ENCODE measurements around the gene RCAN2. TPM values are rescaled to one million over a fixed set of nuclear protein-coding genes. Genes with fewer than 3 reads are reported as not detected.

The RCAN2 gene
- total and polyA plus RNA-seq, 2 donors = 2.0 to 5.9 TPM

DNA sequence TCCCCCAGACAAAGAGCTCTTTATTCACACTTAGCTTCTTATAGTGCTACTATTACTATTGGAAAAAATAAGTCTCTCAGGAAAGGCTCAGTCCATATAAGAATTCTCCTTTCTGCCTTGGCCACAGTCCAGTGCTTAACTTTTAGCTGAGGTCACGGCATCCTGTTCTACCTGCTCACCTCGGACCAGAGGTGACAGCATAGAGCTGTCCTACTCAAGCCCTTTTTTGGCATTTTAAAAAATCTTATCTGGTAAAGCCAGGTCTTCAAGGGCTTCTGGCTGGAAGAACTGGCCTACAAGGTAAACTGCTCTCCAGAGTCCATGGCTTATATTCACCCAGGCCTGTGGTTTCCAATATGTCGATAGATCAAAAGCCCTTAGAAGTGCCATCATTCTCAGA is 109.7 kb downstream of the RCAN2 start:
- no peak overlapping the region for H3K4me3 ChIP-seq (ENCODE audit: low read length in 2 of 2)
- H3K27me3 ChIP-seq (ENCODE audit: control insufficient read depth in 2 of 2, insufficient read depth in 1 of 2, low read length in 1 of 2) = no peaks in the 10 kb centered on the region
- H3K9me3 ChIP-seq (ENCODE audit: control insufficient read depth in 2 of 2, insufficient read depth in 1 of 2, low read length in 1 of 2) = no peaks in the 10 kb centered on the region
- peaks cover 0 to 3% of the 10 kb centered on the region in 2 donors for H3K4me1 ChIP-seq (ENCODE audit: control insufficient read depth in 2 of 2, insufficient read depth in 2 of 2, low read length in 2 of 2)
- 85% methylated on average over 3 of the region's 3 CpGs for WGBS
- no peaks in the 10 kb centered on the region for H3K36me3 ChIP-seq (ENCODE audit: control insufficient read depth in 2 of 2, insufficient read depth in 2 of 2, low read length in 1 of 2)
- H3K27ac ChIP-seq (ENCODE audit: low read depth in 1 of 2, low read length in 1 of 2) = no peak overlapping the region
- DNase-seq (ENCODE audit: low read depth in 6 of 9, low spot score in 9 of 9) = no peak

DNA sequence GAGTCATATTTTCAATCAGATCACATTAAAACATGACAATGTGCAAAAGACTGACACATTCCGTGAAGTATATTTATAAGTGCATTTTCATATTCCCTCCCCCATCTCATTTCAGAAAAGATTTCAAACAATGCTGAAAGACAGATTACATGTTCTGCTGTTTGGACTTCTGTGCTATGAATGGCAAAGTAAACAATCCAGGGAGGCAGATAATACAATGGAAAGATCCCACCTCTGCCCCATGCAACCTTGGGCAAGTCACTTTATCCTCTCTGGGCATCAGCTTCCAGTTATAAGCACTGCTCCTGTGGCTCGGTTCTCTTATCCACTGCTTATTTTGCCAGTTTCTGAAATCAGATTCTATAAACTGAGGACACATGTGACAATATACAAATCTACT is 110.2 kb downstream of the RCAN2 start:
- no peak for DNase-seq (ENCODE audit: low read depth in 6 of 9, low spot score in 9 of 9)
- 98% methylated on average over 2 of the region's 2 CpGs for WGBS
- no peak overlapping the region for H3K4me3 ChIP-seq (ENCODE audit: low read length in 2 of 2)
- H3K9me3 ChIP-seq (ENCODE audit: control insufficient read depth in 2 of 2, insufficient read depth in 1 of 2, low read length in 1 of 2) = no peaks in the 10 kb centered on the region
- H3K4me1 ChIP-seq (ENCODE audit: control insufficient read depth in 2 of 2, insufficient read depth in 2 of 2, low read length in 2 of 2) = peaks cover 0 to 3% of the 10 kb centered on the region in 2 donors
- H3K27me3 ChIP-seq (ENCODE audit: control insufficient read depth in 2 of 2, insufficient read depth in 1 of 2, low read length in 1 of 2) = no peaks in the 10 kb centered on the region
- no peak overlapping the region for H3K27ac ChIP-seq (ENCODE audit: low read depth in 1 of 2, low read length in 1 of 2)
- H3K36me3 ChIP-seq (ENCODE audit: control insufficient read depth in 2 of 2, insufficient read depth in 2 of 2, low read length in 1 of 2) = no peaks in the 10 kb centered on the region

DNA sequence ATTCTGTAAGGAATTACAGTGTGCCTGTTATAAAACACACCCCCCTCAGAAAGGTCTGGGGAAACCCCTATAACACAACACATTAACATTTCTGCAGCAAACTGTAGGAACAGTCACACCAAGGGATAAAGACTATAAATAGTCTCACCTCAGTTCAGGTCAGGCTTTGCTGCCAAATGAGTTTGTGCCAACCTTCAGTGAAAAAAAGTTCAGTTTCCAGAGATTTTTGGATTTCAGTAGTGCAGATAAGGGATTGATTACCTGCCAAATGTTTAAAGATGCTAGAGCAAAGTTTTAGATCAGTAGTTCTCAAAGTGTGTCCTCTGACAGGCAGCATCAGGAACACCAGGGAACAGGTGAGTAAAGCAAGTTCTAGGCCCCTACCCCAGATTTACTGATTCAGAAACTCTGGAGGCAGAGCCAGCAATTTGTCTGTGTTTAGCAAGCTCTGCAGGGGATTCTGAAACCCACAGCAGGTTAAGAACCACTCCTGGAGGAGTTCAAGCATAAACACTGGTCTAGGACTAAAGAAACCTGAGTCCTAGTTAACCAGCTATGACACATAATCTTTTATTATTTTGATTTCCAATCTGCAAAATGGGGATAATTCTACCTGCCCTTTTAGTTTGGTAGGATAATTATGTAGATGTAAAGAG is 111.0 kb downstream of the RCAN2 start:
- Histone ChIP-seq H3K36me3 (ENCODE audit: control insufficient read depth in 2 of 2, insufficient read depth in 2 of 2, low read length in 1 of 2) (no peaks in the 10 kb centered on the region), H3K4me1 (ENCODE audit: control insufficient read depth in 2 of 2, insufficient read depth in 2 of 2, low read length in 2 of 2) (peaks cover 0 to 3% of the 10 kb centered on the region in 2 donors), H3K27me3 (ENCODE audit: control insufficient read depth in 2 of 2, insufficient read depth in 1 of 2, low read length in 1 of 2) (no peaks in the 10 kb centered on the region), H3K4me3 (ENCODE audit: low read length in 2 of 2) (no peak overlapping the region), H3K9me3 (ENCODE audit: control insufficient read depth in 2 of 2, insufficient read depth in 1 of 2, low read length in 1 of 2) (no peaks in the 10 kb centered on the region), H3K27ac (ENCODE audit: low read depth in 1 of 2, low read length in 1 of 2) (no peak overlapping the region)
- DNase-seq (ENCODE audit: low read depth in 6 of 9, low spot score in 9 of 9) = no peak

DNA sequence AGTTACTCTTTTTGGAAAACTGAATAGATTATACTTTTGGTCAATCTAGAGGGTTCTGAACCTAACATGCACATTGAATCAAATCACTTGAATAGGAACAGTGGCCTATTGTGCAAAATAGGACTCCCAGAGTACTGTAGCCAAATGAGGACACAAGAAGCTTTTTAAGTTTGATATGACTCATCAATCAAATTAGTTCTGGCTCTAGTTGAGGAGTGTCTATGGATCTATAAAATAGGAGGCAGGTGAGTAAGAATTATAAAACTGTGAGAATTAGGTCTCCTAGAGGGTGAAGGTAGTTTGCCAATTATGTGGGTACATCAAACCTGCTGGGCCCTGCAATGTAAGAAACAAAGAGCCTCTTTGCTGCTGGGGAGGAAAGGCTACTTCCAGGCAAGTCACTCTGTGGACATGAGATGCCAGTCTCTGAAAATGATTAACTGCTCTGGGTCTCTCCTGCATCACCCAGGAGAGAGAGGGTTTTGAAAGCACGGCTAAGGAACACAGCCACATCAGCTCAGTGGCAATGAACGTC is 112.3 kb downstream of the RCAN2 start:
- H3K27ac ChIP-seq (ENCODE audit: low read depth in 1 of 2, low read length in 1 of 2) = no peak overlapping the region
- WGBS = 96% methylated on average over 2 of the region's 2 CpGs
- H3K4me1 ChIP-seq (ENCODE audit: control insufficient read depth in 2 of 2, insufficient read depth in 2 of 2, low read length in 2 of 2) = peaks cover 0 to 3% of the 10 kb centered on the region in 2 donors
- no peaks in the 10 kb centered on the region for H3K36me3 ChIP-seq (ENCODE audit: control insufficient read depth in 2 of 2, insufficient read depth in 2 of 2, low read length in 1 of 2)
- no peaks in the 10 kb centered on the region for H3K27me3 ChIP-seq (ENCODE audit: control insufficient read depth in 2 of 2, insufficient read depth in 1 of 2, low read length in 1 of 2)
- DNase-seq (ENCODE audit: low read depth in 6 of 9, low spot score in 9 of 9) = no peak
- no peaks in the 10 kb centered on the region for H3K9me3 ChIP-seq (ENCODE audit: control insufficient read depth in 2 of 2, insufficient read depth in 1 of 2, low read length in 1 of 2)
- no peak overlapping the region for H3K4me3 ChIP-seq (ENCODE audit: low read length in 2 of 2)

DNA sequence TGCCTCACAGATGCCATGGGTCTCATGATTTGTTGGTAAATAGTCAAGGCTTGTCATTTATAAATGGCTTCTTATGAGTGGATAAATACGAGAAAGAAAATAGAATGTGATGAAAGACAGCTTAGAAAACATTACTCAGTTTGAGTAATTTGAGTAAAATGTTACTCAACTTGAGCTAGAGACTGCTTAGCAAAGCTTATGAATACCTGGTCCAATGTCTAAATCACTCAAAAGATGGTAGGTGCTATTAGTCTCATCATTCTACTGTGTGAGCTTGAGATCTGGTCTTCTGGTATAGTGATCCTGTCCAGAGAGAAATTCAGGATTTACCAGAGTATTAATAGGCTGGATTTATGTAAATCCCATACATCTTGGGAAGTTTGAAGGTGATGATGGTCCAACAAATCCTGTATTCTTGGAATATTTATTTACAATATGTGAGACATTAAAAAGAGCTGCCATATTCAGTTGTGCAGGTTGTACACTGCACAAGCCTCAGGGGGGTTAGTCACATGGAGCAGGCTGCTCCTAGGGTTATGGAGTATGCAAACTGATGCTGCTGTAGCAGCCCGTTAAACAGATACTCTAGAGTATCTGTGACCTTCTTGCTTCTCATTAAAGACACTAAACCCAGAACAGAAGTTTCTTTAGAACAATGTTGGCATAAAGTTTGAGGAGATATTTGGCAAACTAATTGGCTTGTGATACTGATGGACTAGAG is 112.9 kb downstream of the RCAN2 start:
- no peaks in the 10 kb centered on the region for H3K27me3 ChIP-seq (ENCODE audit: control insufficient read depth in 2 of 2, insufficient read depth in 1 of 2, low read length in 1 of 2)
- no peaks in the 10 kb centered on the region for H3K9me3 ChIP-seq (ENCODE audit: control insufficient read depth in 2 of 2, insufficient read depth in 1 of 2, low read length in 1 of 2)
- H3K4me3 ChIP-seq (ENCODE audit: low read length in 2 of 2) = no peak overlapping the region
- no peaks in the 10 kb centered on the region for H3K36me3 ChIP-seq (ENCODE audit: control insufficient read depth in 2 of 2, insufficient read depth in 2 of 2, low read length in 1 of 2)
- DNase-seq (ENCODE audit: low read depth in 6 of 9, low spot score in 9 of 9) = no peak
- no peak overlapping the region for H3K27ac ChIP-seq (ENCODE audit: low read depth in 1 of 2, low read length in 1 of 2)
- peaks cover 0 to 3% of the 10 kb centered on the region in 2 donors for H3K4me1 ChIP-seq (ENCODE audit: control insufficient read depth in 2 of 2, insufficient read depth in 2 of 2, low read length in 2 of 2)
- WGBS = 93% methylated on average over 2 of the region's 2 CpGs

DNA sequence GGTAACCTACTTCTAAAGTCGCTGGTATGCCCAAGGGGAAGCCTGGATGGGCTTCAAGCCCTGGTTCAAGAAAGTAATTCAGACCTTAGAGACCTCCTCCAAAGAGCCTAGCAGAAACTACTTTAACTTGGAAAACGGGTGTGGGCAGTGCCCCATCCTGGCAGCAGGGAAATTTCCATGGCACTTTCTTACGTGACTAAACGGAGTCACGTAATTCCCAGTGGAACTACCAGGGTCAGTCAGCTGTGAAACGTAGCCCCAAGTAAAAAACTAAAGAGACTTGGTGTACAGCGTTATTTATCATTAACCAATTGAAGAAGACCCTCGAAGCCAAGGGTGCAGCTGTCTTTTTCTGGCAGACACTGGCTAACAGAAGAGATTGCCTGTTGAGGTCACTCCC is 114.0 kb downstream of the RCAN2 start:
- peaks cover 0 to 3% of the 10 kb centered on the region in 2 donors for H3K4me1 ChIP-seq (ENCODE audit: control insufficient read depth in 2 of 2, insufficient read depth in 2 of 2, low read length in 2 of 2)
- no peak overlapping the region for H3K27ac ChIP-seq (ENCODE audit: low read depth in 1 of 2, low read length in 1 of 2)
- DNase-seq (ENCODE audit: low read depth in 6 of 9, low spot score in 9 of 9) = no peak
- no peak overlapping the region for H3K4me3 ChIP-seq (ENCODE audit: low read length in 2 of 2)
- no peaks in the 10 kb centered on the region for H3K9me3 ChIP-seq (ENCODE audit: control insufficient read depth in 2 of 2, insufficient read depth in 1 of 2, low read length in 1 of 2)
- WGBS = 93% methylated on average over 8 of the region's 8 CpGs
- no peaks in the 10 kb centered on the region for H3K27me3 ChIP-seq (ENCODE audit: control insufficient read depth in 2 of 2, insufficient read depth in 1 of 2, low read length in 1 of 2)
- no peaks in the 10 kb centered on the region for H3K36me3 ChIP-seq (ENCODE audit: control insufficient read depth in 2 of 2, insufficient read depth in 2 of 2, low read length in 1 of 2)

DNA sequence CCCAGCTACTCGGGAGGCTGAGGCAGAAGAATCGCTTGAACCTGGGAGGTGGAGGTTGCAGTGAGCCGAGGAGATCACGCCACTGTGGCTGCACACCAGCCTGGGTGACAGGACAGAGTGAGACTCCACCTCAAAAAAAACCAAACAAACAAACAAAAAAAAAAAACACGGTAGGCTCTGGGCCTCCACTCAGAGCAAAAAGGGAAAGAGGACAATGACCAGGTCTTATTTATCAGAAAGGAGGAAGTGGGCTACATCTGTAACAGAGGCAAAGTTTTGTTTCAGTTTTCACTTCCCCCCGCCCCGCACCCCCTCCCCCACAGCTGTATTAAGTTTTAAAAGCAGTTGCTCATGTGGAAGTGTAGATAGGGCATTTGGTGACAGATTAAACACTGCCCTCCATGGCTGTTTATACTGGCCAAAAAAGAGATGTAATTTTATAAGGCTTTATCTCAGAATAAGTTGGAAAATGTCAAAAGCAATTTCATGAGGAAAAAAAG is 114.6 kb downstream of the RCAN2 start:
- WGBS = 60% methylated on average over 7 of the region's 7 CpGs
- Histone ChIP-seq H3K9me3 (ENCODE audit: control insufficient read depth in 2 of 2, insufficient read depth in 1 of 2, low read length in 1 of 2) (no peaks in the 10 kb centered on the region), H3K36me3 (ENCODE audit: control insufficient read depth in 2 of 2, insufficient read depth in 2 of 2, low read length in 1 of 2) (no peaks in the 10 kb centered on the region), H3K27ac (ENCODE audit: low read depth in 1 of 2, low read length in 1 of 2) (no peak overlapping the region), H3K4me1 (ENCODE audit: control insufficient read depth in 2 of 2, insufficient read depth in 2 of 2, low read length in 2 of 2) (peaks cover 0 to 3% of the 10 kb centered on the region in 2 donors), H3K4me3 (ENCODE audit: low read length in 2 of 2) (no peak overlapping the region), H3K27me3 (ENCODE audit: control insufficient read depth in 2 of 2, insufficient read depth in 1 of 2, low read length in 1 of 2) (no peaks in the 10 kb centered on the region)
- DNase-seq (ENCODE audit: low read depth in 6 of 9, low spot score in 9 of 9) = peak in 1 of 9 donors; percentile 26

DNA sequence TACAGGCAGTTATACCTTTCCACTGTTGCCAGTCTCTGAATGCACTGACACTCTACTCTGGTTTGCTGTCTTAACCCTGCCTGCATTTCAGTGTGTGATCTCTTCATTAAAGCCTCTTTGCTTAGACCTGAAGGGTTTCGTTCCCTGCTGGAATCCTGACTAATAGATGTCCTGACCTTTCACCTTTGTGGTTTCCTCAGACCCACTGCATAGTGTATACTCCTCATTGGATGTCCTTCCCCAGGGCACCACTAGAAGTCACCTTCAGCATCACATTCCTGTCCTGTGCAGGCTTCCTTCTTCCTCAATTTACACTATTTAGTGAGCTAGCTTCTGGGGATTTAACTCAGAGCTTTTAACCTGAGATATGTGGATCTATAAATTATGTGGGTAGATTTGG is 120.6 kb downstream of the RCAN2 start:
- Histone ChIP-seq H3K9me3 (ENCODE audit: control insufficient read depth in 2 of 2, insufficient read depth in 1 of 2, low read length in 1 of 2) (no peaks in the 10 kb centered on the region), H3K4me1 (ENCODE audit: control insufficient read depth in 2 of 2, insufficient read depth in 2 of 2, low read length in 2 of 2) (no peaks in the 10 kb centered on the region), H3K4me3 (ENCODE audit: low read length in 2 of 2) (no peak overlapping the region), H3K36me3 (ENCODE audit: control insufficient read depth in 2 of 2, insufficient read depth in 2 of 2, low read length in 1 of 2) (no peaks in the 10 kb centered on the region), H3K27me3 (ENCODE audit: control insufficient read depth in 2 of 2, insufficient read depth in 1 of 2, low read length in 1 of 2) (no peaks in the 10 kb centered on the region), H3K27ac (ENCODE audit: low read depth in 1 of 2, low read length in 1 of 2) (no peak overlapping the region)
- 97% methylated on average over 1 of the region's 1 CpG for WGBS
- DNase-seq (ENCODE audit: low read depth in 6 of 9, low spot score in 9 of 9) = no peak

DNA sequence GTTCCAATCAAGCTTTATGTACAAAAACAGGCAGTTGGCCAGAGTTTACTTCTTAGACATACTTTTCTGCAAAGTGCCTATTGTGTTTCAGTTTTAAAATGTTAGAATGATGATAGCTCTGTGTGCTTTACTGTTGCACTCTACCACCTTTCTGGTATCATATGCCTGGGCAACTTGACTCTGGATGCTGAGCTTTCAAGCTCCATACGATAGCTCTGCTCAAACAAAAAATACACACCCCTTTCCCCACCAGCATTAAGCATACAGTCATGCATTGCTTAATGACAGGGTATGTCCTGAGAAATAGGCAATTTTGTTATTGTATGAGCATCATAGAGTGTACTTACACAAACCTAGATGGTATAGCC is 123.1 kb downstream of the RCAN2 start:
- DNase-seq (ENCODE audit: low read depth in 6 of 9, low spot score in 9 of 9) = no peak
- H3K36me3 ChIP-seq (ENCODE audit: control insufficient read depth in 2 of 2, insufficient read depth in 2 of 2, low read length in 1 of 2) = no peaks in the 10 kb centered on the region
- no peak overlapping the region for H3K4me3 ChIP-seq (ENCODE audit: low read length in 2 of 2)
- no peaks in the 10 kb centered on the region for H3K27me3 ChIP-seq (ENCODE audit: control insufficient read depth in 2 of 2, insufficient read depth in 1 of 2, low read length in 1 of 2)
- no peak overlapping the region for H3K27ac ChIP-seq (ENCODE audit: low read depth in 1 of 2, low read length in 1 of 2)
- 90% methylated on average over 1 of the region's 1 CpG for WGBS
- H3K4me1 ChIP-seq (ENCODE audit: control insufficient read depth in 2 of 2, insufficient read depth in 2 of 2, low read length in 2 of 2) = no peaks in the 10 kb centered on the region
- H3K9me3 ChIP-seq (ENCODE audit: control insufficient read depth in 2 of 2, insufficient read depth in 1 of 2, low read length in 1 of 2) = no peaks in the 10 kb centered on the region
